Pancreas (tissue), 10 donors: ENCODE data around the gene EMSY. TPM values are rescaled to one million over a fixed set of nuclear protein-coding genes. Genes with fewer than 3 reads are reported as not detected.

Experiments
- ATAC-seq, 4 donors: fragments of 200-7000 bp; cut with Tn5 transposase; one replicate each; pipeline versions ENCODE4 v1.8.0 to v1.9.1; 2020; ENCODE audit warnings: mild to moderate bottlenecking in 4 of 4, moderate library complexity in 4 of 4
- DNase-seq, 6 donors: peaks; one replicate each; pipeline ENCODE4 v3.0.0-alpha.2; 2020
- FAIRE-seq: peaks from 2 replicates; lab custom pipeline; 2012; peaks lifted over from hg19 to GRCh38; lab: Jason Lieb, UNC
- H3K27ac ChIP-seq, 4 donors: fragments of 200-600 bp; sonication (generic); 1 replicate in 3 of 4; 2 replicates in 1 of 4; pipeline versions ENCODE4 v1.5.0 to v1.8.0; 2020
- H3K27me3 ChIP-seq, 4 donors: fragments of 200-600 bp; one replicate each; pipeline ENCODE4 v1.8.0; 2021
- H3K36me3 ChIP-seq, 3 donors: fragments of 200-600 bp; sonication (generic) in 1 of 3; one replicate each; pipeline versions ENCODE4 v1.5.0 to v1.8.0; 2020 to 2021
- H3K4me1 ChIP-seq, 3 donors: fragments of 200-600 bp; one replicate each; pipeline ENCODE4 v1.8.0; 2021
- H3K4me3 ChIP-seq, 4 donors: fragments of 200-600 bp; sonication (generic) in 2 of 4; one replicate each; pipeline versions ENCODE4 v1.5.0 to v1.8.0; 2020 to 2021
- H3K9me3 ChIP-seq, 4 donors: fragments of 200-600 bp; one replicate each; pipeline ENCODE4 v1.8.0; 2021
- CTCF ChIP-seq, 4 donors: fragments of 200-600 bp; sonication (generic) in 3 of 4; IDR thresholded peaks; one replicate each; pipeline versions ENCODE4 v1.5.0 to v1.8.0; 2021; ENCODE audit warnings: antibody characterized with exemption in 4 of 4
- WGBS, 2 donors: extraction: QIAGEN DNeasy Blood & Tissue Kit; methylation state at CpG; one replicate each; pipeline ENCODE4 v1.1.7; 2013; 5-methylcytosine and 5-hydroxymethylcytosine counted together
- intact Hi-C, 3 donors: fragments of 100-400 bp; cut with DNase I; formaldehyde crosslinking; loops; one replicate each; pipeline versions ENCODE4 v1.11.1 to v1.14.2; 2022
- polyA plus RNA-seq, 2 donors: library from polyadenylated mRNA; stranded (reverse); fragments of 200-250 nt; gene quantifications; one replicate each; pipeline ENCODE4 v1.2.3, GENCODE V29; 2013
- total RNA-seq, 6 donors: library from RNA; stranded (reverse); fragmentation: NEBNext Ultra II Directional in 4 of 6; extraction: Animal tissue kit (Norgen Biotek cat#: 25700) in 4 of 6; gene quantifications; one replicate each; pipeline versions ENCODE4 v1.2.1 to v1.2.4, GENCODE V29; 2021 to 2023
- donor health status: healthy with polysubstance abuse.
- donor health status: DM: no; HTN: no; CAD: no; lungs with moderate emphysema.
- donor health status: DM: no; HTN: no; CAD: no.
- donor health status: control.
- donor health status: control.
- donor health status: Bipolar disorder and iron deficiency.
- donor health status: DM: yes; HTN: yes; CAD: no.
- donor health status: DM: no; HTN: no; CAD: no.
- donor health status: DM: no; HTN: no; CAD: no.
- donor health status: DM: yes; HTN: yes; CAD: no.

EMSY gene
- total and polyA plus RNA-seq, 8 donors, result 4.6 to 14.0 (median 7.0) TPM

GRCh38 chr11:76444065-76444383 lies 794 bp upstream of the EMSY start:
- intact Hi-C loops, result no loop called here
- peak overlapping the region; percentile 66 to 97 (median 94) for H3K4me3 ChIP-seq
- H3K27ac ChIP-seq, result peak overlapping the region; percentile 70 to 91 (median 84)
- WGBS, 2 donors, result 0% methylated on average over 10 of the region's 10 CpGs
- H3K9me3 ChIP-seq, result no peaks in the 10 kb centered on the region
- no peaks in the 10 kb centered on the region for H3K27me3 ChIP-seq
- H3K4me1 ChIP-seq, result peaks cover 6 to 11% (median 10%) of the 10 kb centered on the region in 3 donors
- no peaks in the 10 kb centered on the region for H3K36me3 ChIP-seq
- no peak for TF ChIP-seq CTCF (IDR thresholded peaks at IDR 0.05)
- DNase-seq (no peak), ATAC-seq (no peak), FAIRE-seq (no peak)

GRCh38 chr11:76445121-76446084 lies 585 bp downstream of the EMSY start:
- H3K27me3 ChIP-seq, result no peaks in the 10 kb centered on the region
- H3K9me3 ChIP-seq, result no peaks in the 10 kb centered on the region
- H3K27ac ChIP-seq, result peak overlapping the region; percentile 70 to 86 (median 76)
- FAIRE-seq (no peak), DNase-seq (peak; percentile 63 to 89 (median 76)), ATAC-seq (peak; percentile 59 to 80 (median 69))
- intact Hi-C loops, result no loop called here
- WGBS, 2 donors, result 0 to 1% methylated on average over 52 to 56 of the region's 56 CpGs
- no peak for TF ChIP-seq CTCF (IDR thresholded peaks at IDR 0.05)
- H3K36me3 ChIP-seq, result no peaks in the 10 kb centered on the region
- peaks cover 6 to 11% (median 10%) of the 10 kb centered on the region in 3 donors for H3K4me1 ChIP-seq
- peak overlapping the region; percentile 91 to 97 (median 96) for H3K4me3 ChIP-seq

- no peak for TF ChIP-seq CTCF (IDR thresholded peaks at IDR 0.05)
- intact Hi-C loops, result no loop called here
- 36 to 52% methylated on average over 2 of the region's 2 CpGs for WGBS, 2 donors
Observed at GRCh38 chr11:76448506-76448905, 3.7 kb downstream of the EMSY start.

GRCh38 chr11:76453248-76453647 lies 8.4 kb downstream of the EMSY start:
- intact Hi-C loops, result no loop called here
- peaks cover 0 to 5% (median 0%) of the 10 kb centered on the region in 3 donors for H3K4me1 ChIP-seq
- H3K27ac ChIP-seq, result no peak overlapping the region
- DNase-seq (no peak), FAIRE-seq (no peak), ATAC-seq (no peak)
- H3K4me3 ChIP-seq, result no peak overlapping the region
- TF ChIP-seq CTCF (IDR thresholded peaks at IDR 0.05), result no peak
- H3K27me3 ChIP-seq, result no peaks in the 10 kb centered on the region
- no peaks in the 10 kb centered on the region for H3K9me3 ChIP-seq
- WGBS, 2 donors, result 88 to 91% methylated on average over 6 of the region's 6 CpGs
- peaks cover 0 to 18% (median 0%) of the 10 kb centered on the region in 3 donors for H3K36me3 ChIP-seq

More at GRCh38 chr11:76448506-76448905, 3.7 kb downstream of the EMSY start:
- no peak for ATAC-seq
- Histone ChIP-seq H3K36me3 (peaks cover 0 to 14% (median 0%) of the 10 kb centered on the region in 3 donors), H3K27me3 (no peaks in the 10 kb centered on the region), H3K4me3 (no peak overlapping the region), H3K4me1 (peaks cover under 1 to 5% (median 5%) of the 10 kb centered on the region in 3 donors), H3K9me3 (no peaks in the 10 kb centered on the region), H3K27ac (no peak overlapping the region)
- no peak for DNase-seq
- FAIRE-seq, result no peak
